Body of pancreas (tissue), 4 donors: ENCODE measurements around the gene SLMAP.
"Not testable (repeated sequence)": the region's sequence is repeated elsewhere in the genome, so short reads cannot be mapped to it uniquely, and the experiment has no call there.

Source experiments
- POLR2A ChIP-seq, 3 donors: fragments of 450-650 bp; IDR thresholded peaks; one replicate each; pipeline ENCODE4 v1.6.1; 2016; ENCODE audit warnings: antibody characterized with exemption in 3 of 3, mild to moderate bottlenecking in 2 of 3
- TF ChIP-seq, protein P1 (sequence below), 7 experiments: fragments of 450-650 bp in 4 of 7; fragments of 200-600 bp in 3 of 7; sonication (generic) in 3 of 7; IDR thresholded peaks; one replicate each; pipeline ENCODE4 v1.5.1; 2016 to 2019; ENCODE audit warnings: antibody characterized with exemption in 7 of 7

DNA sequence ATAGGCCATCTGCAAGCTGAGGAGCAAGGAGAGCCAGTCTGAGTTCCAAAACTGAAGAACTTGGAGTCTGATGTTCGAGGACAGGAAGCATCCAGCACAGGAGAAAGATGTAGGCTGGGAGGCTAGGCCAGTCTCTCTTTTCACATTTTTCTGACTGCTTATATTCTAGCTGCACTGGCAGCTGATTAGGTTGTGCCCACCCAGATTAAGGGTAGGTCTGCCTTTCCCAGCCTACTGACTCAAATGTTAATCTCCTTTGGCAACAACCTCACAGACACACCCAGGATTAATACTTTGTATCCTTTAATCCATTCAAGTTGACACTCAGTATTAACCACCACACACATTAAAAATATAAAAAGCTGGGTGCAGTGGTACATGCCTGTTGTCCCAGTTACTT is 113.0 kb downstream of the SLMAP start:
- TF ChIP-seq, protein P1, sequence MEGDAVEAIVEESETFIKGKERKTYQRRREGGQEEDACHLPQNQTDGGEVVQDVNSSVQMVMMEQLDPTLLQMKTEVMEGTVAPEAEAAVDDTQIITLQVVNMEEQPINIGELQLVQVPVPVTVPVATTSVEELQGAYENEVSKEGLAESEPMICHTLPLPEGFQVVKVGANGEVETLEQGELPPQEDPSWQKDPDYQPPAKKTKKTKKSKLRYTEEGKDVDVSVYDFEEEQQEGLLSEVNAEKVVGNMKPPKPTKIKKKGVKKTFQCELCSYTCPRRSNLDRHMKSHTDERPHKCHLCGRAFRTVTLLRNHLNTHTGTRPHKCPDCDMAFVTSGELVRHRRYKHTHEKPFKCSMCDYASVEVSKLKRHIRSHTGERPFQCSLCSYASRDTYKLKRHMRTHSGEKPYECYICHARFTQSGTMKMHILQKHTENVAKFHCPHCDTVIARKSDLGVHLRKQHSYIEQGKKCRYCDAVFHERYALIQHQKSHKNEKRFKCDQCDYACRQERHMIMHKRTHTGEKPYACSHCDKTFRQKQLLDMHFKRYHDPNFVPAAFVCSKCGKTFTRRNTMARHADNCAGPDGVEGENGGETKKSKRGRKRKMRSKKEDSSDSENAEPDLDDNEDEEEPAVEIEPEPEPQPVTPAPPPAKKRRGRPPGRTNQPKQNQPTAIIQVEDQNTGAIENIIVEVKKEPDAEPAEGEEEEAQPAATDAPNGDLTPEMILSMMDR (IDR thresholded peaks at IDR 0.05): not testable (repeated sequence)
- TF ChIP-seq POLR2A (IDR thresholded peaks at IDR 0.05): not testable (repeated sequence)
